Cerebellar cortex (tissue), 1 donor: Measurements from ENCODE around the gene RET.
"Not testable (repeated sequence)": the region's sequence is repeated elsewhere in the genome, so short reads cannot be mapped to it uniquely, and the experiment has no call there.

ENCODE experiments used
- DNase-seq: peaks from one replicate; pipeline ENCODE4 v3.0.0-alpha.2; 2015; ENCODE audit warnings: low spot score

Gene RET

GRCh38 chr10:43078175-43078985 lies 1.5 kb downstream of the RET start:
- DNase-seq = peak; percentile 1

- peak; percentile 10 for DNase-seq
Measured at GRCh38 chr10:43078986-43079273, 2.1 kb downstream of the RET start.

DNA sequence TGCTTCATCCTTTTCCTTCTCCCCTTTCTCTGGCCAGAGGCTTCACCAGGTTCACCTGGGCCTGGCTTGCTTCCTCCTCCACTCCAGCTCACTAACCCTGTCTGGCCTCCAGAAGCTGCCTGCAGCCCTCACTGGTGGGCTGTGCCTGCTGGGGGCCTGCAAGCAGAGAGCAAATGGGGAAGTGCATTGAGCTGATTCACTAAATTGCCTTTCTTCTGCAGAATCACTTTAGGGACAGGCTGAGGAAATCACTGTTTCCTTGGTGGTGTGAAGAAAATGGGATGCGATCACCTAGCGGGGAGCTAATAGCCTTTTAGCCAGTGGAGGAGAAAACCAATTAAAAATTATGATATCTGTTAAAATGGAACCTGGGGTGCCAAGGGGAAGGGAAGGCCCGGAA lies 3.0 kb downstream of the RET start:
- no peak for DNase-seq

DNA sequence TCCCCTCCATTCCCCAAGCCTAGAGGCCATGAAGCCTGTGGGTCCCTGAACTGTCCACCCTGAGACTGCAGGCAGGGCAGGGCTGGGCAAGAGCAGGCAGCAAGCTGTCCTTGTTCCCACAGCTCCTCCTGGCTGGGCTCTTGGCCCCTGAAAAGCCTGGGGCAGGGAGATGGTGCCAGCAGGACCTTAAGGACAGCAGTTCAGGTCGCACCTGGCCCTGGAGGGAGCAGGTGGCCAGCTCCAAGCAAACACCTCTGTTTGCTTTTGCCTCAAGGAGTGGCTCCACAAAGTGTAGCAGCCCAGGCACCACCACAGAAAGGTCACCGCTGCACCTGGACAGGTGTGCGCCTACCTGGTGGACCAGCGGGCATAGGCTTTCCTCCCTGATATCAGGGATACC lies 5.2 kb downstream of the RET start:
- no peak for DNase-seq

DNA sequence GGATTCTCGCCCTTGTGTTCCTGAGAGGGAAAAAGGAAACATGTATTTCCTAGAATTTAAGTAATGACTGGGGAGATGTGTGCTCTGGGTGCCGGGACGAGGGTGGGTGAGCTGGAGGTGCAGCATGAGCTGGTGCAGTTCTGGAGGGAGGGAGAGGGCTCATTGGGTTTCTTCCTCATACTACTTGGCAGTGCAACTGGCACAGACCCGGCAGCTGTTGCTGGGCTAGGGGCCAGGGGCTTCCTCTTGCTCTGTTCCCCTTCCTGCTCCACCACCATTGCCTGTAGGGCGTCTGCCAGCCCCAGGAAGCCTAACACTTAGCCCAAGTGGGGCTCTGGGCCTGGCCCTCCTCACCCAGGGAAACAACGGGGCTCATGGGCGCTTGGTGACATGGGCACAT lies 5.9 kb downstream of the RET start:
- DNase-seq = no peak

- no peak for DNase-seq
Measured at GRCh38 chr10:43083764-43084163, 6.9 kb downstream of the RET start.

- no peak for DNase-seq
Measured at GRCh38 chr10:43084812-43085211, 7.9 kb downstream of the RET start.

DNA sequence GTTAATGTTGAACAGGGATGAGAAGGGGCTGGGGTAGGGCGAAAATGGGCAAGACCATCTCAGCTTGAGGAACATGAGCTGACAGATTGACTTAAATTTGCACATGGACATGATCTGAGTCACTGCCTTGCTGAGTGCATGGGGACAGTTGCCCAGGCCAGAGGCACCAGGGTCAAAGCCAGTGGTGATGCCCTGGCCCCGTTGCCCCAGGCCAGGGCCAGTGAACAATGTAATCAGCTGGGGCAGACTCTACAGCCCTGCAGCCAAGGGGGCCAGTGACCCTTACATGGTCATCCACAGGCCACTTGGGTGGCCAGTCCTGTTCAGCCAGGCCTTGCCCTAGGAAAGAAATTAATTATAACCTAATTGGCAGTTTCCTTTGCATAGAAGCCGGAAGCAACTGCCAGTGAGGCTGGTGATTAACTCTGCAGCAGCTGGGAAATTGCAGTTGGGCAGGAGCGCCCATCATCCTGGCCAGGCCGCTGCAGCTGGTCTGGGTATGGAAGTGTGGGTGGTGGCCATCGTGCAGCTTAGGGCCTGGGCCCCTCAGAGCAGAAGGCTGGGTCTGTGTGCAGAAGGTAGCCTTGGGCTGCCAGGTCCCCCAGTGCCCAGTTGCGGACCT lies 9.6 kb downstream of the RET start:
- DNase-seq = no peak

DNA sequence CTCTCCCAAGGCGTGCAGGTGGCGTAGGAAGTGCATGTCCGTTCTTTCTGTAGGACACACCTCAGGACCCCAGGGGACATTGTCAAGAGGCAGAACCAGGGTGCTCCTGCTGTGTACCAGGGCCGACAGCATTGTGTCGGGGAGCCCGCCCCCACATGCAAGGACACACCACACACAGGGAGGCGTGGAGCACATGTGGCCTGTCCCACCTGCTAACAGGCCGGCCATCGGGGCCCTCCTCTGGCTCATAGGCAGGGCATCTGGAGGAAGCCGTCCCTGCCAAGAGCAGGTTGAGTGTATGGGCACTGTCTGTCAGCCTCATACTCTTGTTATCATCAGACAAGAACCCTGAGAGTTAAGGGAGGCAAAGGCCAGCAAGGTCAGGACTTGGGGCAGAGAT lies 12.7 kb downstream of the RET start:
- no peak for DNase-seq

GRCh38 chr10:43090188-43090587 lies 13.3 kb downstream of the RET start:
- no peak for DNase-seq

- DNase-seq = no peak
Measured at GRCh38 chr10:43090664-43091063, 13.8 kb downstream of the RET start.

DNA sequence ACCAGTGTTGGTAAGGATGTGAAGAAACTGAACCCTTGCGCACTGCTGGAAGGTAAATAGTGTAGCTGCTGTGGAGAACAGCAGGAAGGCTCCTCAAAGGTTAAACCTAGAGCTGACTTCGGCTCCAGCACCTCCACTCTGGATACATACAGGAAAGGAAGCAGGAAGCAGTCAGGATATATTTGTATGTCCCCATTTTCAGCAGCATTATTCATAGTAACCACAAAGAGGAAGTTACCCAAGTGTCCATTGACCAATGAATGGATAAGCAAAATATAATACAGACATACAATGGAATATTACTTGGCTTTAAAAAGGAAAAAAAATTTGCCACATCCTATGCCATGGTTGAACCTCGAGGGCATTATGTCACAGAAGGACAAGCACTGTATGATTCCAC lies 15.0 kb downstream of the RET start:
- no peak for DNase-seq

GRCh38 chr10:43093423-43094076 lies 16.7 kb downstream of the RET start:
- DNase-seq = no peak

- DNase-seq = no peak
Measured at GRCh38 chr10:43094085-43094484, 17.2 kb downstream of the RET start.

DNA sequence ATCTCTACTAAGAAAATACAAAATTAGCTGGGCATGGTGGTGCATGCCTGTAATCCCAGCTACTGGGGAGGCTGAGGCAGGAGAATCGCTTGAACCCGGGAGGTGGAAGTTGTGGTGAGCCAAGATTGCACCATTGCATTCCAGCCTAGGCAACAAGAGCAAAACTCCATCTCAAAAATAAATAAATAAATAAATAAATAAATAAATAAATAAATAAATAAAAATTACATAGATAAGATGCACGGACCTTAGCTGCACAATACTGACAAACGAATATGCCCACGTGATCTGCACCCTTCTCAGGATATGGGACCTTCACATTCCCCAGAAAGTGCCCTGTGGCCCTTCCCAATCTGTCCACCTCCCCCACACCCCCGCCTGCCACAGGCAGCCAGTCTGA lies 22.5 kb downstream of the RET start:
- not testable (repeated sequence) for DNase-seq

DNA sequence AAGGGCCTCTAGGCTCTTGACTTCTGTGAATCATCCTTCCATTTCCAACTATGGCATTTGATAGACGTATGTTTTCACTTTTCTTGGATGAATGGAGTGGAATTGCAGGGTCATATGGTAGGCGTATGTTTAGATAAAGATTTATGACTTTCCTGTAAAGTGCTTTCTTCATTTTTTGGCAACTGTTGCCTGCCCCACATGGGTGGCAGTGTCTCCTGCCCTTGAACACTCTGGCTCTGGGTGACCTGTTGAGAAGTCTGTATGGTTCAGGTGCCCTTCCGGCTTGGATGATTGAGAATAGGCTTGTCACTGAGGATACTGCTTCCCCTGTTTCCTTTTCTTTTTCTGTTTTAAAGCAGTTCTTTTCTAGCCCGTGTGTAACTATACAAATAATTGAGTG lies 23.1 kb downstream of the RET start:
- DNase-seq = no peak

- no peak for DNase-seq
Measured at GRCh38 chr10:43100366-43100765, 23.5 kb downstream of the RET start.

- DNase-seq = no peak
Measured at GRCh38 chr10:43102063-43102828, 25.4 kb downstream of the RET start.

- peak; percentile 62 for DNase-seq
Measured at GRCh38 chr10:43105102-43105955, 28.5 kb downstream of the RET start.

GRCh38 chr10:43105956-43106229 lies 29.0 kb downstream of the RET start:
- DNase-seq = no peak

DNA sequence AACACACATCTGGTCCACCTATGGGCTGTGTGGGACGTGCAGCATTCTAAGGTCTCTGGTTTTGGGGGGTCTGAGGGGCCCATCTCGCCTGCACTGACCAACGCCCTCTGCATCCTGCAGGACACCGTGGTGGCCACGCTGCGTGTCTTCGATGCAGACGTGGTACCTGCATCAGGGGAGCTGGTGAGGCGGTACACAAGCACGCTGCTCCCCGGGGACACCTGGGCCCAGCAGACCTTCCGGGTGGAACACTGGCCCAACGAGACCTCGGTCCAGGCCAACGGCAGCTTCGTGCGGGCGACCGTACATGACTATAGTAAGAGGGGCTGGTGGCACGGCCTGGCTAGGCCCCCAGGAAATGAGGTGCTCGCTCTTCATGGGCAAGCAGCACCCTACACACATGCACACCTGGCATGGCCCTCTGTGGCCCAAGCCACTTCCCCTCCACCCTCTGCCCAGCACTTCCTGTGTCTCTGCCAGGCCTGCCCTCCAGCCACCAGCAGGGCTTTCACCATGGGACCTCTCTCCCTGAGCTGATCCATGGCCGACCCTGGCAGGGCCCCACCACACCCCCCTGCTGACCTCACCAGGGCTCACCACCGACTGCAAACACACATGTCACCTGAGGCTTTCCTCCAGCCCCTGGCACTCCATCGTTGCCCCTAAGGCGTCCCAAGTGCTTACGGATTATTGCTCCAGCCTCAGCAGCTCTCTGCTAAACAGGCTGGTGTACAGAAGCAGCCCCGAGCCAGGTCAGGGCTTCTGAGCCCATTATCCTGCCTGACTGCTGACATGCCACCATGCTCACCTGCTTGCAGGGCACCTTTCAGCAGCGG lies 29.6 kb downstream of the RET start:
- no peak for DNase-seq
